Parathyroid adenoma (tissue), 2 donors: ENCODE data around the gene KIAA1958.

ENCODE experiments used
- H2AFZ ChIP-seq: fragments of 300-600 bp; sonication (generic); one replicate; pipeline ENCODE4 v1.7.0; 2017; ENCODE audit warnings: antibody characterized with exemption, mild to moderate bottlenecking
- H3K27ac ChIP-seq: fragments of 300-600 bp; sonication (generic); one replicate; pipeline ENCODE4 v1.7.0; 2017
- H3K27me3 ChIP-seq: fragments of 300-600 bp; sonication (generic); one replicate; pipeline ENCODE4 v1.7.0; 2017; ENCODE audit warnings: low read length; ENCODE audit not compliant: control insufficient read depth, insufficient read depth
- H3K36me3 ChIP-seq: fragments of 300-600 bp; sonication (generic); one replicate; pipeline ENCODE4 v1.7.0; 2017; ENCODE audit warnings: low read length; ENCODE audit not compliant: control insufficient read depth, insufficient read depth
- H3K4me1 ChIP-seq: fragments of 300-600 bp; sonication (generic); one replicate; pipeline ENCODE4 v1.7.0; 2017; ENCODE audit warnings: control low read depth
- H3K4me2 ChIP-seq: fragments of 300-600 bp; sonication (generic); one replicate; pipeline ENCODE4 v1.7.0; 2017; ENCODE audit warnings: low read length
- H3K4me3 ChIP-seq: fragments of 300-600 bp; sonication (generic); one replicate; pipeline ENCODE4 v1.7.0; 2017; ENCODE audit warnings: low read depth, low read length
- H3K79me2 ChIP-seq: fragments of 300-600 bp; sonication (generic); one replicate; pipeline ENCODE4 v1.7.0; 2017; ENCODE audit warnings: control low read depth
- H3K9ac ChIP-seq: fragments of 300-600 bp; sonication (generic); one replicate; pipeline ENCODE4 v1.7.0; 2017; ENCODE audit warnings: mild to moderate bottlenecking
- H3K9me3 ChIP-seq: fragments of 300-600 bp; sonication (generic); one replicate; pipeline ENCODE4 v1.7.0; 2017; ENCODE audit warnings: low read length; ENCODE audit not compliant: control insufficient read depth
- CTCF ChIP-seq: fragments of 300-600 bp; sonication (generic); IDR thresholded peaks from one replicate; pipeline ENCODE4 v1.7.0; 2017; ENCODE audit warnings: antibody characterized with exemption, mild to moderate bottlenecking
- donor health status: primary hyperparathyroidism.

Gene KIAA1958

GRCh38 chr9:112654282-112654681 lies 167.7 kb downstream of the KIAA1958 start:
- H3K4me3 ChIP-seq: no peak overlapping the region
- H3K4me1 ChIP-seq: no peaks in the 10 kb centered on the region
- no peaks in the 10 kb centered on the region for H3K27me3 ChIP-seq
- no peak overlapping the region for H3K27ac ChIP-seq
- no peaks in the 10 kb centered on the region for H3K79me2 ChIP-seq
- no peak overlapping the region for H3K4me2 ChIP-seq
- no peak for TF ChIP-seq CTCF
- H3K9me3 ChIP-seq: no peaks in the 10 kb centered on the region
- no peak overlapping the region for H2AFZ ChIP-seq
- no peak overlapping the region for H3K9ac ChIP-seq
- no peaks in the 10 kb centered on the region for H3K36me3 ChIP-seq

- Histone ChIP-seq H3K79me2 (no peaks in the 10 kb centered on the region), H2AFZ (no peak overlapping the region), H3K4me1 (no peaks in the 10 kb centered on the region), H3K9me3 (no peaks in the 10 kb centered on the region), H3K27ac (no peak overlapping the region), H3K36me3 (no peaks in the 10 kb centered on the region), H3K27me3 (no peaks in the 10 kb centered on the region), H3K9ac (no peak overlapping the region), H3K4me3 (no peak overlapping the region), H3K4me2 (no peak overlapping the region)
- TF ChIP-seq CTCF: no peak
Measured at GRCh38 chr9:112655668-112656067, 169.0 kb downstream of the KIAA1958 start.

GRCh38 chr9:112659906-112660305 lies 173.3 kb downstream of the KIAA1958 start:
- H3K9ac ChIP-seq: no peak overlapping the region
- no peaks in the 10 kb centered on the region for H3K36me3 ChIP-seq
- no peak overlapping the region for H3K27ac ChIP-seq
- H2AFZ ChIP-seq: no peak overlapping the region
- H3K4me2 ChIP-seq: no peak overlapping the region
- H3K27me3 ChIP-seq: no peaks in the 10 kb centered on the region
- no peaks in the 10 kb centered on the region for H3K4me1 ChIP-seq
- H3K4me3 ChIP-seq: no peak overlapping the region
- H3K79me2 ChIP-seq: no peaks in the 10 kb centered on the region
- no peak for TF ChIP-seq CTCF
- no peaks in the 10 kb centered on the region for H3K9me3 ChIP-seq

GRCh38 chr9:112663681-112664080 lies 177.1 kb downstream of the KIAA1958 start:
- H3K27ac ChIP-seq: no peak overlapping the region
- no peak overlapping the region for H3K4me2 ChIP-seq
- H3K9me3 ChIP-seq: no peaks in the 10 kb centered on the region
- no peaks in the 10 kb centered on the region for H3K36me3 ChIP-seq
- H3K4me3 ChIP-seq: no peak overlapping the region
- no peaks in the 10 kb centered on the region for H3K4me1 ChIP-seq
- H3K79me2 ChIP-seq: no peaks in the 10 kb centered on the region
- H3K27me3 ChIP-seq: no peaks in the 10 kb centered on the region
- no peak overlapping the region for H3K9ac ChIP-seq
- TF ChIP-seq CTCF: no peak
- H2AFZ ChIP-seq: no peak overlapping the region

- Histone ChIP-seq H3K4me1 (no peaks in the 10 kb centered on the region), H3K27ac (no peak overlapping the region), H3K9me3 (no peaks in the 10 kb centered on the region), H2AFZ (no peak overlapping the region), H3K4me3 (no peak overlapping the region), H3K36me3 (no peaks in the 10 kb centered on the region), H3K79me2 (no peaks in the 10 kb centered on the region), H3K9ac (no peak overlapping the region), H3K4me2 (no peak overlapping the region), H3K27me3 (no peaks in the 10 kb centered on the region)
- no peak for TF ChIP-seq CTCF
Measured at GRCh38 chr9:112664531-112664930, 177.9 kb downstream of the KIAA1958 start.
